ENCODE data around the gene PCDH15. TPM values are rescaled to one million over a fixed set of nuclear protein-coding genes. Genes with fewer than 3 reads are reported as not detected.

The PCDH15 gene
- total RNA-seq, 2 experiments from 2014 or later = not detected

- H3K9me3 ChIP-seq (ENCODE audit: control insufficient read depth in 1 of 2, insufficient read depth in 1 of 2, low read length in 2 of 2) = no peaks in the 10 kb centered on the region
- intact Hi-C loops (cut with DNase I, micrococcal nuclease) = no loop called here
- H3K27ac ChIP-seq (ENCODE audit: low read depth in 1 of 2, low read length in 2 of 2) = no peak overlapping the region
- DNase-seq (no peak), ATAC-seq (ENCODE audit: poor library complexity) (no peak)
- H3K4me3 Mint-ChIP-seq = no peak overlapping the region
- no peaks in the 10 kb centered on the region for H3K27me3 ChIP-seq (ENCODE audit: control insufficient read depth in 1 of 2, insufficient read depth in 2 of 2, low read length in 2 of 2)
- no peaks in the 10 kb centered on the region for H3K4me1 Mint-ChIP-seq (ENCODE audit: low read depth)
- H3K36me3 Mint-ChIP-seq (ENCODE audit: low read depth) = no peaks in the 10 kb centered on the region
- no peak for TF ChIP-seq CTCF (IDR thresholded peaks at IDR 0.05)
- H3K4me3 ChIP-seq (ENCODE audit: low read length) = no peak overlapping the region
- no peak overlapping the region for H3K27ac Mint-ChIP-seq
- ChIA-PET CTCF (no interaction called here), POLR2A (no interaction called here)
- no peaks in the 10 kb centered on the region for H3K4me1 ChIP-seq (ENCODE audit: insufficient read depth, low read length)
- H3K9me3 Mint-ChIP-seq = peaks cover 20% of the 10 kb centered on the region
- H3K27me3 Mint-ChIP-seq = no peaks in the 10 kb centered on the region
- H3K36me3 ChIP-seq (ENCODE audit: insufficient read depth, low read length) = no peaks in the 10 kb centered on the region
Measured at GRCh38 chr10:54133203-54133602, 667.8 kb downstream of the PCDH15 start.

GRCh38 chr10:54131833-54132232 is 669.2 kb downstream of the PCDH15 start:
- ChIA-PET CTCF (no interaction called here), POLR2A (no interaction called here)
- Mint-ChIP-seq H3K36me3 (ENCODE audit: low read depth) (no peaks in the 10 kb centered on the region), H3K9me3 (peaks cover 16% of the 10 kb centered on the region), H3K4me3 (no peak overlapping the region), H3K27ac (no peak overlapping the region), H3K4me1 (ENCODE audit: low read depth) (no peaks in the 10 kb centered on the region), H3K27me3 (no peaks in the 10 kb centered on the region)
- Histone ChIP-seq H3K27ac (ENCODE audit: low read depth in 1 of 2, low read length in 2 of 2) (no peak overlapping the region), H3K4me1 (ENCODE audit: insufficient read depth, low read length) (no peaks in the 10 kb centered on the region), H3K27me3 (ENCODE audit: control insufficient read depth in 1 of 2, insufficient read depth in 2 of 2, low read length in 2 of 2) (no peaks in the 10 kb centered on the region), H3K36me3 (ENCODE audit: insufficient read depth, low read length) (no peaks in the 10 kb centered on the region), H3K9me3 (ENCODE audit: control insufficient read depth in 1 of 2, insufficient read depth in 1 of 2, low read length in 2 of 2) (no peaks in the 10 kb centered on the region), H3K4me3 (ENCODE audit: low read length) (no peak overlapping the region)
- DNase-seq (no peak), ATAC-seq (ENCODE audit: poor library complexity) (no peak)
- intact Hi-C loops (cut with DNase I, micrococcal nuclease) = no loop called here
- TF ChIP-seq CTCF (IDR thresholded peaks at IDR 0.05) = no peak

GRCh38 chr10:54130394-54130793 is 670.6 kb downstream of the PCDH15 start:
- no peaks in the 10 kb centered on the region for H3K27me3 ChIP-seq (ENCODE audit: control insufficient read depth in 1 of 2, insufficient read depth in 2 of 2, low read length in 2 of 2)
- no peak overlapping the region for H3K4me3 ChIP-seq (ENCODE audit: low read length)
- Mint-ChIP-seq H3K4me1 (ENCODE audit: low read depth) (no peaks in the 10 kb centered on the region), H3K27me3 (no peaks in the 10 kb centered on the region), H3K4me3 (no peak overlapping the region), H3K9me3 (peaks cover 10% of the 10 kb centered on the region), H3K36me3 (ENCODE audit: low read depth) (no peaks in the 10 kb centered on the region), H3K27ac (no peak overlapping the region)
- no peak overlapping the region for H3K27ac ChIP-seq (ENCODE audit: low read depth in 1 of 2, low read length in 2 of 2)
- ATAC-seq (ENCODE audit: poor library complexity) (no peak), DNase-seq (no peak)
- TF ChIP-seq CTCF (IDR thresholded peaks at IDR 0.05) = no peak
- no peaks in the 10 kb centered on the region for H3K9me3 ChIP-seq (ENCODE audit: control insufficient read depth in 1 of 2, insufficient read depth in 1 of 2, low read length in 2 of 2)
- no peaks in the 10 kb centered on the region for H3K36me3 ChIP-seq (ENCODE audit: insufficient read depth, low read length)
- CTCF ChIA-PET = no interaction called here
- POLR2A ChIA-PET = no interaction called here
- intact Hi-C loops (cut with DNase I, micrococcal nuclease) = no loop called here
- no peaks in the 10 kb centered on the region for H3K4me1 ChIP-seq (ENCODE audit: insufficient read depth, low read length)

All from CD4-positive, alpha-beta T cell (primary cell).